Central memory CD4-positive, alpha-beta T cell (primary cell): ENCODE results near the gene MARS2.
A peak's percentile ranks its signal among the peaks of the same experiment; 100 is the strongest.
"Not testable (repeated sequence)": the region's sequence is repeated elsewhere in the genome, so short reads cannot be mapped to it uniquely, and the experiment has no call there.

Source experiments
- DNase-seq: peaks from one replicate; pipeline ENCODE4 v3.0.0; 2022
- total RNA-seq, 3 experiments: gene quantifications; one replicate each; lab custom pipeline; 2026; lab: John Stamatoyannopoulos, UW

Gene MARS2
- 17.9 to 64.5 (median 28.8) reads per million in 3 experiments for total RNA-seq

DNA sequence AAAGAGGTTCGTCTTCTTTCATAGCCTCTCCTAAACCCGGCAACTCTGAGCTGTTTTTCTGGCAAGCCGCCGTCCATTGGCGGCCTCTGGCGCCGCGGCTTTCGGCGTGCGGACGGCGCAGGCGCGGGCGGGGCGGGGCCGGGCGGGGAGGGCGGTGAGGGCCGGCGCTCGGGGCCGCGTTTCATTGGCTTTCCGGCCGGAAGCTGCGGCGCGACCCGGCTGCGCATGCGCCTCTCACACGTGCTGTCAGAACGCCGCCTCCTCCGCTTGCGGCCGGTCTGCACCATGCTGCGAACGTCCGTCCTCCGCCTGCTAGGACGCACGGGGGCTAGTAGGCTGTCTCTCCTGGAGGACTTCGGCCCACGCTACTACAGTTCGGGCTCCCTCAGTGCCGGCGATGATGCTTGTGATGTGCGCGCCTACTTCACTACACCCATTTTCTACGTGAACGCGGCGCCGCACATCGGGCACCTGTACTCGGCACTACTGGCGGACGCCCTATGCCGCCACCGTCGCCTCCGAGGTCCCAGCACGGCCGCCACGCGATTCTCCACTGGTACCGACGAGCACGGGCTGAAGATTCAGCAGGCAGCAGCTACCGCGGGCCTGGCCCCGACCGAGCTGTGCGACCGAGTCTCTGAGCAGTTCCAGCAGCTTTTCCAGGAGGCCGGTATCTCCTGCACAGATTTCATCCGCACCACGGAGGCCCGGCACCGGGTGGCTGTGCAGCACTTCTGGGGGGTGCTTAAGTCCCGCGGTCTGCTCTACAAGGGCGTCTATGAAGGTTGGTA lies at the start of gene MARS2:
Gene MARS2, plus strand, starts transcription at position 249 of the 791 bp plus-strand sequence. Its CDS starts 37 bp downstream, at position 286.
- peak; percentile 91 for DNase-seq

DNA sequence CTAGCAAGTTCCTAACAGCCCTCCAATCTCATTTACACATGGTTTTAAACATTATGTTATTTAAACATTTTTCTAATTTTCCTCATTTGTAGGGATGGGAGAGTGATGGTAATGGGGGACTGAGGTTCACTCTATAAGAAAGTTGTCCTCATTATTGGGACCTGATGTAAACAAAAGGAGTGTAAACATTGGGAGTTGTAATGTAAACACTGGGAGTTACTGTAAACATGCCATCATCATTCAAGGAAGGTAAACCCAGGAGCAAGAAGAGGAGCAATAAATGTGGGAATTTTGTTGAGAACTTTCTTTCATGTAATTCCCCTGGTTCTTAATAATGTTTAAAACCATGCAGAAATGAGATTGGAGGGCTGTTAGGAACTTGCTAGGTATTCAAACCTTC lies 47.6 kb upstream of the MARS2 start:
- DNase-seq: no peak

DNA sequence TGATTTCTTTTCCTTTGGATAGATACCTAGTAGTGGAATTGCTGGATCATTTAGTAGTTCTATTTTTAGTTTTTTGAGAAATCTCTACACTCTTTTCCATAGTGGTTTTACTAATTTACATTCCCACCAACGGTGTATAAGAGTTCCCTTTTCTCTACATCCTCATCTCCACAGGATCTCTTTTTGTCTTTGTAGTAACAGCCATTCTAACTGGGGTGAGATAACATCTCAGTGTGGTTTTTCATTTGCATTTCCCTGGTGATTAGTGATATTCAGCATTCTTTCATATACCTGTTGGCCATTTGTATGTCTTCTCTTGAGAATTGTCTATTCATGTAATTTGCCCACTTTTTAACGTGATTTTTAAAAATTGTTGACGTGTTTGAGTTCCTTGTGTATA lies 43.5 kb upstream of the MARS2 start:
- no peak for DNase-seq

GRCh38 chr2:197666277-197666676 lies 38.9 kb upstream of the MARS2 start:
- DNase-seq: no peak

GRCh38 chr2:197668296-197668695 lies 36.9 kb upstream of the MARS2 start:
- DNase-seq: no peak

DNA sequence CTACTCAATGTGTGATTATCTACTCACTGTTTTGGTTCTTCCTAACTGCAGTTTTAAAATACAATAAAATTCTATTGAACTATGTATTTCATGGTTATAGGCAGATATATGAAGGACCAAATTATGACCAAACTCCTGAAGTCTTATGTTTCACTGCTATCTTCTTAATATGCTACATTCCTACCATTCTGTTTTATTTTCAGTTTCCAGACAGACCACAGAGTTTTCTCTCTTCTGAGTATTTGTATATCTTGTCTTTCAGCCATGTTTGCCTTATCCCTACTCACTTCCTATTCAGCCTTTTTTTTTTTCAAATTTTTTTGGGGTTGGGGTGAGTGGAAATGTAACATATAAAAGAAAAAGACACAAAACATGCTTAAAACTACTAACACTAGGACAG lies 36.1 kb upstream of the MARS2 start:
- DNase-seq: no peak

DNA sequence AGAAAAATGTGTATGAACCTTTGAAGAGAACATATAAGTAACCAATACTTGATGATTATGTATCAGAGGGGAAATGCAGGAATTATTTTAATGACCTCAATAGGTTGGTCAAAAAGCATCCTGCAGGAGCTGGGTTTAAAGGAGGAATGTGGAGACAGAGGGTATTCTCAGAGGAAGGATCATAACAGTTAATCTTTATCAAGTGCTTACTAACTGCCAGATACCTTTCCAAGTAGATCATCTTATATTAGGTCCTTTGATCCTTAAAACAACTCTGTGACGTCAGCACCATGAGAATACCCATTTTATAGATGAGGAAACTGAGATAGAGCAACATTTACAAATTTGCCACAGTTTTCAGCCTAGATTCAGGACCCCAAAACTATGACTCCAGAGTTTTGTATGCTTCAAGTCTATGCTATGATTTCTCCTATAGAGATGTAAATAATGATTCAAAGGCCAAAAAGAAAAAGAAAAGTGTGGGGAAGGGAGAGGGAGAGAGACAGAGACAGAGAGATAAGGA lies 32.7 kb upstream of the MARS2 start:
- DNase-seq: no peak

DNA sequence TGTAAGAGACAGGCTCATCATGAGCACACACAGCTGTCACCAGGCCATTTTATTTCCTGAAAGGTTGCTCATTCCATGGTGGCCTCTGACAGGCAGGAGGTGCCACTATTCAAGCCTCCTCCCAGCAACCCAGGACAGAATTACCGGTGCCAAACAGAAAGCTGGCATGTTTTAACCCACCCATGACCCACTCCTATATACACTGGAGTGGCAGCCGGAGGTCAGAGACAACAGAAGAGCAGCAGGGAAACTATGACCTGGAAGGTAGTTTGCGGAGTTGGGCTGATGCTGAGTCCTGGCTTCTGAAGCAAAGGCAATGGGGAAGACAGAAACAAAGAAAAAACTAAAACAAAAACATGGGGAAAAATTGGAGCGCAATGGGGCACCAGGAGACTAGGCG lies 32.1 kb upstream of the MARS2 start:
- DNase-seq: no peak

DNA sequence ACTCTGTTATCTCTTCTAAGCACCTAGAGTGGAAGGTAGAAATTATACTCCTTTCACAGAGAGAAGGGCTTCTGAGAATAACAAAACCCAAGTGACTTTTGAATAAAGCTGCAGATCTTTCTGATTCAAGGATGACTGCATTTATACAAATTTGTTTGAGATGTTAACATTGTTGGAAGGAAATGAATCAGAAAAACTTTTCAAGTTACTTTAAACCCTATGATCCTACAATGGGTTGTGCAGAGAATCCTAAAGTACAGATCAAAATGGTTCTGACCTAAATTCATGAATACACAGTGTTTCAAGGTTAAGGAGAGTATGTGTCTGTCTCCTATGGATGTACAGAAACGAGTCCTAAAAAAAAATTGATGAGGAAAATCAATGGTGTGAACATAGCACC lies 31.6 kb upstream of the MARS2 start:
- DNase-seq: no peak

GRCh38 chr2:197674060-197674459 lies 31.1 kb upstream of the MARS2 start:
- DNase-seq: no peak

DNA sequence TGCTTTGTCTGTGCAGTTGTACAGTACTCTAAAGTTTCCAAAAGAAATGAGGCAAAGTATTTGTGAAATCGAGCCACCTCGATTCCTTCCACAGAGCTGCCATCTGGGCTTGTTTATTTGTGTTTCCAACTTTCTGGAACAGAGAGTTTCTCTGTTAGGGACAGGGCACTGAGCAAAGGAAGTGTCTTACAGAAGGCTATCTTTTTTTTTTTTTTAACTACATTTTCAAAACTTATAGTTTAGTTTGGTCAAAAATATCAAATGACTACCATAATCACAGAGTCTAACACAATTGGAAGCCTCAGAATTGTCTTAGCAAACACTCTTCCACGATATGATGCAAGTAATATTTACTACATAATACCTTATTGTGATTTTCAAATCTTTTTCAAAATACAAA lies 30.6 kb upstream of the MARS2 start:
- no peak for DNase-seq

GRCh38 chr2:197675246-197675645 lies 29.9 kb upstream of the MARS2 start, which contains the start of gene RFTN2:
TSS of gene RFTN2 (minus strand) at chr2:197675587. CDS start at chr2:197675458, 129 bp downstream.
- DNase-seq: no peak

DNA sequence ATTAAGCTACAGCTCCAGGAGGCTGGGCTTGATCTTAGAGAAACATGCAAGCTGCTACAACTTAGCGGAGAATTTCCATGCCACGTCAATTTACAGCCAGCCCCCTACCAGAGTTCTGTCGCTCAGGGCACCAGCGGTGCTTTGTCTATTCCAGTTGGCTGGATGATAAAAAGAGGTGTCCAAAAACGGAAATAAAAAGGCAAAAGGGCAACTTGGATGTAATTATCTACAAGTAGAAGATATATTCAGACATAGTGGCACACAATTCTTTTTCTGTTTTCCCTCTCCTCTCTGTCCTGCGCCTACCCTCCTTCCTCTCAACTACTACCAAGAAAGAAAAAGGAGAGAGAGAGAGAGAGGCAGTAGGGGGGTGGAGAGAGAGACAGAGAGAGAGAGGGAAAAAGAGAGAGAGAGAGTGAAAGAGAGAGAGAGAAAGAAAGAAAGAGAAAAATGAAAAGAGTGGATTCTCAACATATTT lies 29.4 kb upstream of the MARS2 start:
- DNase-seq: no peak

GRCh38 chr2:197677056-197677455 lies 28.1 kb upstream of the MARS2 start:
- DNase-seq: no peak

DNA sequence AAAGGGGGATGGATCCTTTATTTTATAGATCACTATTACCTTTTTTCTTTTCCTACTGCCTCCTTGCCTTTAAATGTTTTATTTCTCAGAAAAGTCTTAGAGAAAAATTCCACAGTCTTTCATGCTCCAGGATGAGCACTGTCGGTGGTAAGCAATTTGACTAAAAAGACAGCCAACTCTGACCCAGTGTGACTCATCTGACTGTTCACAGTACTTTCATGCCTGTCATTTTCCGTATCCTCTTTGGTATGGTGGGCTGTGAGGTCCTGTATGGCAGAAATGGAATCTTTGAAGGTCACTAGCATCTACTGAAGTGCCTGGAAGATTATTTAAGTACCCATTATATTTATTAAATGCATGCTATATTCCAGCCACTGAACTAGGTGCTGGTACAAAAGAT lies 27.7 kb upstream of the MARS2 start:
- no peak for DNase-seq

DNA sequence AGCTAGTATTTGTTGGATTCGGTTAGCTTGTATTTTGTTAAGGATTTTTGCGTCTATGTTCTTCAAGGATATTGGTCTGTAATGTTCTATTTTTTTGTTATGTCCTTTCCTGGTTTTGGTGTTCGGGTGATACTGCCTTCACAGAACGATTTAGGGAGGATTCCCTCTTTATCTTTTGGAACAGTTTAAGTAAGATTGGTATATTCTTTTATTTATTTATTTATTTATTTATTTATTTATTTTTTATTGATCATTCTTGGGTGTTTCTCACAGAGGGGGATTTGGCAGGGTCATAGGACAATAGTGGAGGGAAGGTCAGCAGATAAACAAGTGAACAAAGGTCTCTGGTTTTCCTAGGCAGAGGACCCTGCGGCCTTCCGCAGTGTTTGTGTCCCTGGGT lies 10.0 kb upstream of the MARS2 start:
- not testable (repeated sequence) for DNase-seq

DNA sequence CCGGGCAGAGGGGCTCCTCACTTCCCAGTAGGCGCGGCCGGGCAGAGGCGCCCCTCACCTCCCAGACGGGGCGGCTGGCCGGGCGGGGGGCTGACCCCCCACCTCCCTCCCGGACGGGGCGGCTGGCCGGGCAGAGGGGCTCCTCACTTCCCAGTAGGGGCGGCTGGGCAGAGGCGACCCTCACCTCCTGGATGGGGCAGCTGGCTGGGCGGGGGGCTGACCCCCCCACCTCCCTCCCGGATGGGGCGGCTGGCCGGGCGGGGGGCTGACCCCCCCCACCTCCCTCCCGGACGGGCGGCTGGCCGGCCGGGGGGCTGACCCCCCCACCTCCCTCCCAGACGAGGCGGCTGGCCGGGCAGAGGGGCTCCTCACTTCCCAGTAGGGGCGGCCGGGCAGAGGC lies 9.2 kb upstream of the MARS2 start:
- not testable (repeated sequence) for DNase-seq

- DNase-seq: not testable (repeated sequence)
Measured at GRCh38 chr2:197696571-197696970, 8.6 kb upstream of the MARS2 start.

DNA sequence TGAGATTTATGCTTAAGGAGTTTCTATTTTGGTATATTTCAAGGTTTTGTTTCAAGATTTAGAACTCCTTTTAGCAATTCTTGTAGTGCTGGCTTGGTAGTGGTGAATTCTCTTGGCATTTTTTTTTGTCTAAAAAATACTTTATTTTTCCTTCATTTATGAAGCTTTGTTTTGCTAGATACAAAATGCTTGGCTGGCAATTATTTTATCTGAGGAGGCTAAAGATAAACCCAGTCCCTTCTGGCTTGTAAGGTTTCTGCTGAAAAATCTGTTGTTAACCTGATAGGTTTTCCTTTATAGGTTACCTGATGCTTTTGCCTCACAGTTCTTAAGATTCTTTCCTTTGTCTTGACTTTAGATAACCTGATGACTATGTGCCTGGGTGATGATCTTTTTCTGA lies 5.4 kb upstream of the MARS2 start:
- not testable (repeated sequence) for DNase-seq

GRCh38 chr2:197700960-197701359 lies 4.2 kb upstream of the MARS2 start:
- no peak for DNase-seq

DNA sequence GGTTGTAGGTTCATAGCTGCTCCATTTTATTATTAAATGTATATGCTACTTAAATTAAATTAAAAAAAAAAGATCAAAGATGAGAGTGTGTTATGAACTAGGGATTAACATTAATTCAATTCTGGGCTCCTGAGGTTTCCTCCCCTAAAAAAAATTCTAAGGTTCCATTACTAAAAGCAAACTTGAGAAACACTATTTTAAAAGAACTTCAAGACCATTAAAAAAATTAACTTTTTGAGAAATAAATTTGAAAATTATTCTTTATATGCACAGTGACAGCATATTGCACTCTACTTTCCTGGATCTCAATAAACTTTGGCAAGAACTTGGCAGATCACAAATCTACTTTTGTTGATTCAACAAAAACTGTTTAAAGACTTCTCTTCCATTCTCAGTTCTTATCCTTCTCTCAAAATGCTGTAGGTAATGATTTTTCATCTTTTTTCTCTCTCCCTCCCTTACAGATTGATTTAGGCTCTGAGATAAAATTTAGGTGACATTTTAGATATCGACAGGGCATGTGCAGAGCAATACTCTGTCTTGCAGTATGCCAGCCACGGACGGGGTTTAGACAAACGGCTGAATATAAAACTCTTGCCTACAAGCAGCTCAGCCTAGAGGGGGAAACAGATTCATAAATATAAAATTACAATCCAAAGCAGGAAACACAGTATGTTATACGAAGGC lies 592 bp upstream of the MARS2 start:
- no peak for DNase-seq

- DNase-seq: no peak
Measured at GRCh38 chr2:197705912-197706838, 1.0 kb downstream of the MARS2 start.

GRCh38 chr2:197706839-197707207 lies 1.7 kb downstream of the MARS2 start:
- no peak for DNase-seq
